Lower lobe of right lung (tissue), 2 donors: ENCODE measurements around the gene FANCC. TPM values are rescaled to one million over a fixed set of nuclear protein-coding genes. Genes with fewer than 3 reads are reported as not detected.

Experiments
- ATAC-seq, 2 donors: fragments of 200-7000 bp; cut with Tn5 transposase; one replicate each; pipeline ENCODE4 v1.9.1; 2020 to 2022; ENCODE audit warnings: mild to moderate bottlenecking in 2 of 2, moderate library complexity in 2 of 2
- DNase-seq: peaks from one replicate; pipeline ENCODE4 v3.0.0-alpha.2; 2020
- H3K27ac ChIP-seq: fragments of 200-600 bp; one replicate; pipeline ENCODE4 v1.8.0; 2022
- H3K27me3 ChIP-seq: fragments of 200-600 bp; one replicate; pipeline ENCODE4 v1.8.0; 2022; ENCODE audit warnings: low read depth
- H3K36me3 ChIP-seq: fragments of 200-600 bp; one replicate; pipeline ENCODE4 v1.8.0; 2022; ENCODE audit warnings: mild to moderate bottlenecking
- H3K4me1 ChIP-seq: fragments of 200-600 bp; one replicate; pipeline ENCODE4 v1.8.0; 2022
- H3K4me3 ChIP-seq: fragments of 200-600 bp; one replicate; pipeline ENCODE4 v1.8.0; 2022; ENCODE audit warnings: mild to moderate bottlenecking
- H3K9me3 ChIP-seq: fragments of 200-600 bp; one replicate; pipeline ENCODE4 v1.8.0; 2022
- CTCF ChIP-seq: fragments of 200-600 bp; IDR thresholded peaks from one replicate; pipeline ENCODE4 v1.8.0; 2022; ENCODE audit warnings: antibody characterized with exemption, mild to moderate bottlenecking
- intact Hi-C: fragments of 100-400 bp; cut with DNase I; formaldehyde crosslinking; loops from one replicate; pipeline ENCODE4 v1.11.0; 2022
- total RNA-seq: library from RNA; stranded (reverse); fragmentation: NEBNext Ultra II Directional; extraction: Animal tissue kit (Norgen Biotek cat#: 25700); gene quantifications from one replicate; pipeline ENCODE4 v1.2.1, GENCODE V29; 2021
- donor health status: DM: no; HTN: yes; CAD: no; lungs with severe emphysema.

FANCC gene
- total RNA-seq, 1 donor from 2014 or later: 11.3 TPM

- no peak overlapping the region for H3K4me3 ChIP-seq
- no peaks in the 10 kb centered on the region for H3K36me3 ChIP-seq
- no peaks in the 10 kb centered on the region for H3K9me3 ChIP-seq
- H3K27ac ChIP-seq: no peak overlapping the region
- no peak for TF ChIP-seq CTCF
- no peaks in the 10 kb centered on the region for H3K27me3 ChIP-seq
- H3K4me1 ChIP-seq: peaks cover 29% of the 10 kb centered on the region
- DNase-seq (no peak), ATAC-seq (no peak)
- intact Hi-C loops: loop anchor here (10.0 kb wide), 1 partner anchor 343 kb away; no protein-coding TSS in a partner anchor
Observed at GRCh38 chr9:95128177-95128524, 189.4 kb downstream of the FANCC start.

GRCh38 chr9:95127249-95128176 lies 190.0 kb downstream of the FANCC start:
- H3K36me3 ChIP-seq: no peaks in the 10 kb centered on the region
- H3K4me1 ChIP-seq: peaks cover 29% of the 10 kb centered on the region
- H3K9me3 ChIP-seq: no peaks in the 10 kb centered on the region
- DNase-seq: peak; percentile 88
- H3K27me3 ChIP-seq: no peaks in the 10 kb centered on the region
- TF ChIP-seq CTCF: peak; percentile 96
- peak overlapping the region; percentile 36 for H3K4me3 ChIP-seq
- peak; percentile 89 to 92 for ATAC-seq
- H3K27ac ChIP-seq: no peak overlapping the region
- intact Hi-C loops: loop anchor here (10.0 kb wide), 1 partner anchor 343 kb away; no protein-coding TSS in a partner anchor

- intact Hi-C loops: loop anchor here (10.0 kb wide), 1 partner anchor 342 kb away; no protein-coding TSS in a partner anchor
- Histone ChIP-seq H3K36me3 (no peaks in the 10 kb centered on the region), H3K27ac (no peak overlapping the region), H3K9me3 (no peaks in the 10 kb centered on the region), H3K4me1 (peaks cover 29% of the 10 kb centered on the region), H3K4me3 (no peak overlapping the region), H3K27me3 (no peaks in the 10 kb centered on the region)
- ATAC-seq (no peak), DNase-seq (no peak)
- no peak for TF ChIP-seq CTCF
Observed at GRCh38 chr9:95126739-95127138, 190.8 kb downstream of the FANCC start.

- DNase-seq (no peak), ATAC-seq (no peak)
- Histone ChIP-seq H3K4me3 (no peak overlapping the region), H3K4me1 (peaks cover 20% of the 10 kb centered on the region), H3K36me3 (no peaks in the 10 kb centered on the region), H3K27me3 (no peaks in the 10 kb centered on the region), H3K9me3 (no peaks in the 10 kb centered on the region), H3K27ac (no peak overlapping the region)
- intact Hi-C loops: loop anchor here (10.0 kb wide), 1 partner anchor 341 kb away; no protein-coding TSS in a partner anchor
- TF ChIP-seq CTCF: no peak
Observed at GRCh38 chr9:95125652-95126051, 191.9 kb downstream of the FANCC start.

GRCh38 chr9:95124582-95125367 lies 192.7 kb downstream of the FANCC start:
- peak; percentile 20 for TF ChIP-seq CTCF
- no peak for DNase-seq
- intact Hi-C loops: loop anchor here (10.0 kb wide), 1 partner anchor 340 kb away; no protein-coding TSS in a partner anchor
- H3K36me3 ChIP-seq: no peaks in the 10 kb centered on the region
- no peak overlapping the region for H3K27ac ChIP-seq
- peaks cover 12% of the 10 kb centered on the region for H3K4me1 ChIP-seq
- ATAC-seq: no peak
- no peaks in the 10 kb centered on the region for H3K27me3 ChIP-seq
- no peaks in the 10 kb centered on the region for H3K9me3 ChIP-seq
- no peak overlapping the region for H3K4me3 ChIP-seq
